Transverse colon (tissue), 4 donors: ENCODE results near the gene LRRC49. TPM values are rescaled to one million over a fixed set of nuclear protein-coding genes. Genes with fewer than 3 reads are reported as not detected.

Experiments used
- DNase-seq: peaks from one replicate; pipeline ENCODE4 v3.0.0-alpha.2; 2019
- H3K27ac ChIP-seq, 4 donors: fragments of 200-600 bp; sonication (generic); 2 replicates each; pipeline ENCODE4 v1.5.1; 2016 to 2018; ENCODE audit warnings: inconsistent platforms in 4 of 4
- H3K27me3 ChIP-seq: fragments of 200-600 bp; sonication (generic); 2 replicates; pipeline ENCODE4 v1.5.1; 2017; ENCODE audit warnings: inconsistent platforms
- H3K36me3 ChIP-seq, 4 donors: fragments of 200-600 bp; sonication (generic); 2 replicates each; pipeline ENCODE4 v1.5.1; 2017 to 2019; ENCODE audit warnings: inconsistent platforms in 4 of 4
- H3K4me1 ChIP-seq, 4 donors: fragments of 200-600 bp; sonication (generic); 2 replicates each; pipeline ENCODE4 v1.5.1; 2017 to 2020; ENCODE audit warnings: inconsistent platforms in 4 of 4
- H3K4me3 ChIP-seq, 4 donors: fragments of 200-600 bp; sonication (generic); 1 replicate in 1 of 4; 2 replicates in 3 of 4; pipeline versions ENCODE4 v1.5.1 to v1.6.1; 2017 to 2019; ENCODE audit warnings: inconsistent platforms in 4 of 4
- H3K9me3 ChIP-seq, 2 donors: fragments of 200-600 bp; sonication (generic); 2 replicates each; pipeline ENCODE4 v1.5.1; 2017 to 2019; ENCODE audit warnings: inconsistent platforms in 2 of 2
- CTCF ChIP-seq, 5 experiments: fragments of 200-600 bp in 3 of 5; fragments of 450-650 bp in 2 of 5; sonication (generic) in 3 of 5; IDR thresholded peaks; 1 replicate in 2 of 5; 2 replicates in 3 of 5; pipeline ENCODE4 v1.5.1; 2016 to 2017; ENCODE audit warnings: antibody characterized with exemption in 5 of 5, inconsistent platforms in 3 of 5, mild to moderate bottlenecking in 2 of 5, moderate library complexity in 1 of 5
- EP300 ChIP-seq: sonication (generic); formaldehyde crosslinking; IDR thresholded peaks from one replicate; pipeline ENCODE4 v1.6.1; 2017; ENCODE audit warnings: antibody characterized with exemption, low read depth
- POLR2A ChIP-seq: fragments of 450-650 bp; IDR thresholded peaks from one replicate; pipeline ENCODE4 v1.6.1; 2016; ENCODE audit warnings: antibody characterized with exemption, mild to moderate bottlenecking, moderate library complexity
- POLR2AphosphoS5 ChIP-seq, 3 donors: sonication (generic); formaldehyde crosslinking; IDR thresholded peaks; one replicate each; pipeline ENCODE4 v1.6.1; 2016; ENCODE audit warnings: antibody characterized with exemption in 3 of 3
- WGBS, 2 donors: methylation state at CpG; one replicate each; pipeline ENCODE4 v1.1.5; 2018; ENCODE audit warnings: low coverage in 1 of 2; 5-methylcytosine and 5-hydroxymethylcytosine counted together
- in situ Hi-C, 4 donors: fragments of 200-750 bp; cut with MboI; loops; one replicate each; pipeline versions ENCODE4 v1.15.0 to v1.15.1; 2017; ENCODE audit warnings: low sequenced_read_pairs in 3 of 4, low pct_ligation_motif_present in 1 of 4, low pct_unique_long_range_greater_than_20kb in 1 of 4
- intact Hi-C: fragments of 100-400 bp; cut with DNase I; formaldehyde crosslinking; loops from one replicate; pipeline ENCODE4 v1.15.1; 2023; ENCODE audit warnings: low total_unique reads
- total RNA-seq, 4 donors: library from RNA; depleted of rRNA; stranded (reverse); fragments of >200 nt; gene quantifications; one replicate each; pipeline ENCODE4 v1.1.0, GENCODE V29; 2016

Gene LRRC49
- total RNA-seq, 4 donors from 2014 or later, result 2.2 to 5.2 (median 4.8) TPM; not detected in 1

- intact Hi-C loops, result no loop called here
- Histone ChIP-seq H3K36me3 (no peaks in the 10 kb centered on the region), H3K9me3 (peaks cover 0 to 8% of the 10 kb centered on the region in 2 donors), H3K4me3 (no peak overlapping the region), H3K4me1 (peaks cover 0 to 17% (median 7%) of the 10 kb centered on the region in 4 donors), H3K27me3 (no peaks in the 10 kb centered on the region), H3K27ac (no peak overlapping the region)
- in situ Hi-C loops, result no loop called here
- no peak for TF ChIP-seq CTCF (IDR thresholded peaks at IDR 0.05)
- TF ChIP-seq POLR2AphosphoS5 (IDR thresholded peaks at IDR 0.05), result no peak
- no peak for TF ChIP-seq EP300
- TF ChIP-seq POLR2A, result no peak
- no peak for DNase-seq
Observed at GRCh38 chr15:71056111-71056510, 163.5 kb downstream of the LRRC49 start.

- intact Hi-C loops, result no loop called here
- TF ChIP-seq POLR2A (no peak), CTCF (IDR thresholded peaks at IDR 0.05) (no peak), EP300 (no peak), POLR2AphosphoS5 (IDR thresholded peaks at IDR 0.05) (no peak)
- no peak overlapping the region for H3K4me3 ChIP-seq
- DNase-seq, result no peak
- H3K9me3 ChIP-seq, result peaks cover 0 to 8% of the 10 kb centered on the region in 2 donors
- in situ Hi-C loops, result no loop called here
- no peak overlapping the region for H3K27ac ChIP-seq
- H3K4me1 ChIP-seq, result peaks cover 0 to 17% (median 7%) of the 10 kb centered on the region in 4 donors
- H3K27me3 ChIP-seq, result no peaks in the 10 kb centered on the region
- no peaks in the 10 kb centered on the region for H3K36me3 ChIP-seq
Observed at GRCh38 chr15:71057143-71057542, 164.5 kb downstream of the LRRC49 start.

- no peaks in the 10 kb centered on the region for H3K36me3 ChIP-seq
- H3K27ac ChIP-seq, result no peak overlapping the region
- peaks cover 0 to 8% of the 10 kb centered on the region in 2 donors for H3K9me3 ChIP-seq
- intact Hi-C loops (no loop called here), in situ Hi-C loops (no loop called here)
- no peak overlapping the region for H3K4me3 ChIP-seq
- no peaks in the 10 kb centered on the region for H3K27me3 ChIP-seq
- TF ChIP-seq CTCF (IDR thresholded peaks at IDR 0.05), result no peak
- 89 to 92% methylated on average over 3 of the region's 3 CpGs for WGBS, 2 donors
- DNase-seq, result no peak
- H3K4me1 ChIP-seq, result peaks cover 0 to 17% (median 7%) of the 10 kb centered on the region in 4 donors
Observed at GRCh38 chr15:71057581-71057980, 165.0 kb downstream of the LRRC49 start.

GRCh38 chr15:71060983-71061382 lies 168.4 kb downstream of the LRRC49 start:
- 80 to 84% methylated on average over 1 of the region's 1 CpG for WGBS, 2 donors
- TF ChIP-seq CTCF (IDR thresholded peaks at IDR 0.05), result no peak
- no peak for TF ChIP-seq POLR2A
- TF ChIP-seq POLR2AphosphoS5 (IDR thresholded peaks at IDR 0.05), result no peak
- no peak for TF ChIP-seq EP300
- DNase-seq, result no peak
- Histone ChIP-seq H3K4me1 (no peaks in the 10 kb centered on the region), H3K4me3 (no peak overlapping the region), H3K27ac (no peak overlapping the region), H3K27me3 (no peaks in the 10 kb centered on the region), H3K36me3 (no peaks in the 10 kb centered on the region), H3K9me3 (peaks cover 0 to 8% of the 10 kb centered on the region in 2 donors)
- in situ Hi-C loops, result no loop called here
- intact Hi-C loops, result no loop called here
